Ammon's horn (tissue), 1 donor: Measurements from ENCODE around the gene IL20RA.
"Not testable (repeated sequence)": the region's sequence is repeated elsewhere in the genome, so short reads cannot be mapped to it uniquely, and the experiment has no call there.

Experiments used
- DNase-seq: peaks from one replicate; pipeline ENCODE4 v3.0.0-alpha.2; 2016; ENCODE audit warnings: low spot score

IL20RA gene

GRCh38 chr6:137008204-137008603 lies 36.6 kb downstream of the IL20RA start:
- DNase-seq, result no peak

- DNase-seq, result no peak
Measured at GRCh38 chr6:137006056-137006455, 38.7 kb downstream of the IL20RA start.

- DNase-seq, result no peak
Measured at GRCh38 chr6:137005073-137005472, 39.7 kb downstream of the IL20RA start.

GRCh38 chr6:137002505-137002904 lies 42.3 kb downstream of the IL20RA start:
- DNase-seq, result no peak

GRCh38 chr6:137001977-137002302 lies 42.8 kb downstream of the IL20RA start:
- no peak for DNase-seq

- DNase-seq, result no peak
Measured at GRCh38 chr6:137001299-137001976, 43.3 kb downstream of the IL20RA start.

- DNase-seq, result no peak
Measured at GRCh38 chr6:137000825-137001224, 43.9 kb downstream of the IL20RA start.

- DNase-seq, result no peak
Measured at GRCh38 chr6:136995521-136995920, 49.2 kb downstream of the IL20RA start.

- no peak for DNase-seq
Measured at GRCh38 chr6:136994782-136995181, 50.0 kb downstream of the IL20RA start.

GRCh38 chr6:136992113-136992512 lies 52.7 kb downstream of the IL20RA start:
- no peak for DNase-seq

- no peak for DNase-seq
Measured at GRCh38 chr6:136991646-136992045, 53.1 kb downstream of the IL20RA start.

- DNase-seq, result no peak
Measured at GRCh38 chr6:136990754-136991153, 54.0 kb downstream of the IL20RA start.

- no peak for DNase-seq
Measured at GRCh38 chr6:136990242-136990578, 54.6 kb downstream of the IL20RA start.

- DNase-seq, result peak; percentile 23
Measured at GRCh38 chr6:136989571-136990241, 55.1 kb downstream of the IL20RA start.

- no peak for DNase-seq
Measured at GRCh38 chr6:136987526-136987925, 57.2 kb downstream of the IL20RA start.

- no peak for DNase-seq
Measured at GRCh38 chr6:136985502-136985901, 59.3 kb downstream of the IL20RA start.

- no peak for DNase-seq
Measured at GRCh38 chr6:136984578-136984977, 60.2 kb downstream of the IL20RA start.

- DNase-seq, result no peak
Measured at GRCh38 chr6:136983687-136984086, 61.1 kb downstream of the IL20RA start.

GRCh38 chr6:136982928-136983327 lies 61.8 kb downstream of the IL20RA start:
- no peak for DNase-seq

- no peak for DNase-seq
Measured at GRCh38 chr6:136980070-136980469, 64.7 kb downstream of the IL20RA start.

- no peak for DNase-seq
Measured at GRCh38 chr6:136979206-136979605, 65.6 kb downstream of the IL20RA start.

GRCh38 chr6:136977075-136977474 lies 67.7 kb downstream of the IL20RA start:
- DNase-seq, result no peak

GRCh38 chr6:136975089-136975715 lies 69.6 kb downstream of the IL20RA start:
- DNase-seq, result no peak

GRCh38 chr6:136973781-136974180 lies 71.0 kb downstream of the IL20RA start:
- not testable (repeated sequence) for DNase-seq
